GM19238 (cell line): Measurements from ENCODE around the gene ZNF550.

Experiments
- DNase-seq: peaks from one replicate; pipeline ENCODE4 v3.0.0; 2011; ENCODE audit warnings: low spot score; ENCODE audit not compliant: insufficient read length

The ZNF550 gene

GRCh38 chr19:57559404-57560025 is at the start of gene ZNF550:
TSS of gene ZNF550 (minus strand) at chr19:57559863. CDS start at chr19:57559682, 181 bp downstream.
- DNase-seq: peak; percentile 85

- DNase-seq: no peak
Observed at GRCh38 chr19:57606931-57607330, 47.3 kb upstream of the ZNF550 start.

GRCh38 chr19:57599761-57600383 is 40.2 kb upstream of the ZNF550 start, which contains the start of gene ZNF530:
TSS of gene ZNF530 (plus strand) at chr19:57599885. CDS start at chr19:57604346, 4,461 bp downstream.
- DNase-seq: peak; percentile 83

- no peak for DNase-seq
Observed at GRCh38 chr19:57599377-57599760, 39.7 kb upstream of the ZNF550 start.

- DNase-seq: no peak
Observed at GRCh38 chr19:57587529-57587928, 27.9 kb upstream of the ZNF550 start.

GRCh38 chr19:57583521-57584416 is 24.1 kb upstream of the ZNF550 start, which contains the start of gene ZIK1:
TSS of gene ZIK1 (plus strand) at chr19:57584145. CDS start at chr19:57584357, 212 bp downstream.
- peak; percentile 96 for DNase-seq

GRCh38 chr19:57583104-57583520 is 23.4 kb upstream of the ZNF550 start:
- DNase-seq: no peak

GRCh38 chr19:57578487-57579205 is 19.0 kb upstream of the ZNF550 start, which contains the start of gene ZNF416:
TSS of gene ZNF416 (minus strand) at chr19:57578911. CDS start at chr19:57578704, 207 bp downstream.
- peak; percentile 90 for DNase-seq

GRCh38 chr19:57576661-57577060 is 17.0 kb upstream of the ZNF550 start:
- DNase-seq: no peak

GRCh38 chr19:57572415-57572947 is 12.8 kb upstream of the ZNF550 start:
- DNase-seq: no peak

GRCh38 chr19:57570707-57571106 is 11.0 kb upstream of the ZNF550 start:
- DNase-seq: no peak

- no peak for DNase-seq
Observed at GRCh38 chr19:57566396-57567265, 7.0 kb upstream of the ZNF550 start.

- DNase-seq: no peak
Observed at GRCh38 chr19:57563547-57563946, 3.9 kb upstream of the ZNF550 start.

GRCh38 chr19:57560049-57560491 is 407 bp upstream of the ZNF550 start:
- no peak for DNase-seq

GRCh38 chr19:57559008-57559403 is 657 bp downstream of the ZNF550 start:
- DNase-seq: peak; percentile 25

GRCh38 chr19:57558525-57558924 is 1.1 kb downstream of the ZNF550 start:
- no peak for DNase-seq

- no peak for DNase-seq
Observed at GRCh38 chr19:57557659-57558058, 2.0 kb downstream of the ZNF550 start.

GRCh38 chr19:57552432-57552831 is 7.2 kb downstream of the ZNF550 start:
- DNase-seq: no peak

- no peak for DNase-seq
Observed at GRCh38 chr19:57546513-57546912, 13.2 kb downstream of the ZNF550 start.
